GM10847 (cell line): ENCODE measurements around the gene CERK.

ENCODE experiments used
- POLR2A ChIP-seq: IDR thresholded peaks from 2 replicates; pipeline ENCODE4 v1.6.1; 2011; ENCODE audit not compliant: insufficient read length; ENCODE audit errors: extremely low read depth

CERK gene

DNA sequence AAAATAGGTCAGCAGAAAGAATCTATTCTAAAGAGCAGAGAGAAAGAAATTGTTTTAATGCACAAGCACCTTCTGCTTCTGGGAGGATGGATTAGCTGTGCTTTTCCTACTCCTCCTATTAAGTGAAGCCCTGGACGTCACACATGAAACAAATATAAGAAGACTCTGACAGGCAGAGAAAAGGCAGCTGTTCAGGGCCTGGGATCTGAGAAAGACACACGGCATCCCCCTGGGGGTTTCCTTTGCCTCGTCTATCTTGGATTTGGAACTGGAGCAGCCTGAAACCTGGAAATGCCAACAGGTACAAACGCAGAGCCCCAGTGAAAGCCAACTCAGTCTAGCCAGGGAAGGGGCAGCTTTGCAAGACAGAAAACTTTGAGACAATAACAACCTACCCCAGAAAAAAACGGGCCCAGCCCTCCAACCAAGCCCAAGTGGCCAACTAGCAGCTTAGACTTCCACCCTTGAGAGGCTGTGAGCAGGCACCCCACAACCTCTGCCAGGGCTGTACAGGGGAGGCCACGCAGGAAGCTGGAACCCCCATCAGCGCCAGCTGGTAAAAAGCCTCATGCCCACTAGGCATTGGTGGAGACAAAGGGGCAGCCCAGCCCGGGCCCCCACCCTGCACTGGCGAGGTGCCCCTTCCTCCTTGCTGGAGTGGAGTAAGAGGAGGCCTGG is 7.3 kb downstream of the CERK start:
- TF ChIP-seq POLR2A: no peak

- TF ChIP-seq POLR2A: no peak
Measured at GRCh38 chr22:46728470-46728869, 9.6 kb downstream of the CERK start.

DNA sequence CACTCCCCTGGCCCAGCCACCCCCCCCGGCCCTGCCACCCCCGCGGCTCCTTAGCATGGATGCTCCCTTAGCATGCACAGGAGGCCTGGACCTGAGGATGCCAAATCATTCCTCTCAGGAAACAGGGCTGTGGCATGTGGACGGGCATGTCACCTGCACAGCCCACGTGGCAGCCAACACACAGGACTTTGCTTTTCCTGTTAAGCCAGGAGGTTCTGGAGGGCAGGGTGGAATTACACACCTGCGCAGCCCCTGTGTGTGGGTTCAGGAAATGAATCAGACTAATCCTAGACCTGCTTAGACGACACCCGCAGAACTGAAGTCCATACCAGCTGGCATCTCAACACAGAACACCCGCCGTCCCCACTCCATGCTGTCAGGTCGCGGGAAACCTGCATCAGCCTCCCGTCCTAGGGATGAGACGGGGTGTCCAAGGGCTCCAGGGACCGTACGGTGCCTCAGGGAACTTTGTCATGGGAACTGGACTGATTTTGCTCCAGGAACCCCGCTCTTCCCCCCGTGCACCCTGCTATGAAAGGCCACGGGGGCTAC is 10.2 kb downstream of the CERK start:
- TF ChIP-seq POLR2A: no peak

- no peak for TF ChIP-seq POLR2A
Measured at GRCh38 chr22:46726986-46727317, 11.1 kb downstream of the CERK start.

- no peak for TF ChIP-seq POLR2A
Measured at GRCh38 chr22:46726066-46726985, 11.7 kb downstream of the CERK start.

DNA sequence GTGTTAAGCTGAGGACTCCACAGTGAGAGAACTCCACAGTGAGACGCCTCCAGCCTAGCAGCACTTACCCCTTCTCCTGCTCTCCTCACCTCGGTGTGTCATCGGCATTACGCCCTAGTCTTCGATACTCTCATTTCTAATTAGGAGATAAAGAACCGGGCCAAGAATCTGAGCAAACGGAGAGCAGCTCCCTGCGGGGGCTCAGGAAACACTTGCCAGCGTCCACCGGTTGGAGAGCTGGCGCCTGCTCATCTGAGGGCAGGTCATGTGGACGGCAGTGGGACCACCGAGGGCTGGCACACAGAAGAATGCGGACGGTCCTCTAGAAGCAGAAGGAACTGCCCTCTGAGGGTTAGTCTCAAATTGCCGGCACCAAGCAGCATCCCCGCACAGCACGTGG is 13.0 kb downstream of the CERK start:
- TF ChIP-seq POLR2A: no peak

DNA sequence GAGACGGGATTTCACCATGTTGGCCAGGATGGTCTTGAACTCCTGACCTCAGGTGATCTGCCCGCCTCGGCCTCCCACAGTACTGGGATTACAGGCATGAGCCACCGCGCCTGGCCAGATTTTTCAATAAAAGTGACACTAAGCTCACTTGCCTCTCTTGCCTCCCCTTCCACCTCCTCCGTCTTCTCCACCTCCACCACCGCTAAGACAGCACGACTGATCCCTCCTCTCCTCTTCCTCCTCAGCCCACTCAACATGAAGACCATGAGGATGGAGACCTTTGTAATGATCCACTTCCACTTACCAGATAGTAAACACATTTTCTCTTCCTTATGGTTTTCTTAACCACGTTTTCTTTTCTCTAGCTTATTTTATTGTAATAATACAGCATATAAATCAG is 14.2 kb downstream of the CERK start:
- TF ChIP-seq POLR2A: no peak

DNA sequence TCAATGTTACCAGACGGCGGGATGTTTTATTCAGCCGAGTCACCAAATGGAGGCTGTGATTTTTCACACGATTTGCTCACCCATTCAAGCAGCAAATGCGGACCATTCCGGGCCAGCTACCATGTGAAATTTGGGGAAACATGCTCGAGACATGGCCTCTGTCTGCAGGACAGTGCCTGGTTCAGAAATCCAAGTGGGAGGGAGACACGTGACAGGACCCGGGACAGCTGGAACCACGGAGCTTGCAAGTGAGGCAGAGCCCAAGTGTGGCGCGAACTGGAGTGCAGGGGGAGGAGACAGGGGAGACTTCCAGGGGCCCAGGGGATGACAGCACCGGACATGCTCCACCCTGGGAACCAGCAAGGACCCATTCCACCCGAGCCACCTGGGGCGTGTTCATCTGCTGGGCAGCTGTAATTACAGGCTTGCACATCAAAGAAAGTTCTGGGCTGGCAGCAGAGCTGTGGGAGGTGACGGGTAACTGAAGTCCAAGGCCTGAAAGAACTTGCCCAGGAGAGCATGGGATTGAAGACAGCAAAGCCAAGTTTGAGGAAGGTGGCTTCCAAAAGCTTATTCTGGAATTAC is 16.5 kb downstream of the CERK start:
- TF ChIP-seq POLR2A: no peak

DNA sequence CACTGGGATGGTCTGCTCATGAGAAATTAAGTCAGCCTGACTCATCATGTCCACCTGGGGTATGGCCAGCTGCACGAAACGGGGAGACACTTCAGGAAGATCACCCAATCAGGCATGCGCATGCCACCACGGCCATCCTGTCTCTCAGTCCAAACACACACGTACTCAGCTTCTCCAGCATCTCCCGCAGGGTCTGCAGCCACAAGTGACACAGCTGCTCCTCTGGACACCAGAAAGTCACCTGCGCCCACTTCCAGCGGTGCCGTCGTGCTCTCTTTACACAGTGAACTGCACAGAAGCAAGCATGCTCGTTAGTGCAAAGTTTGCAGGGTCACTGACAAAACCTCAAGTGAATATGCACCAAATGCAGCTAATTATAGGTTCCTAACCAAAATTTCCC is 18.1 kb downstream of the CERK start:
- TF ChIP-seq POLR2A: no peak

DNA sequence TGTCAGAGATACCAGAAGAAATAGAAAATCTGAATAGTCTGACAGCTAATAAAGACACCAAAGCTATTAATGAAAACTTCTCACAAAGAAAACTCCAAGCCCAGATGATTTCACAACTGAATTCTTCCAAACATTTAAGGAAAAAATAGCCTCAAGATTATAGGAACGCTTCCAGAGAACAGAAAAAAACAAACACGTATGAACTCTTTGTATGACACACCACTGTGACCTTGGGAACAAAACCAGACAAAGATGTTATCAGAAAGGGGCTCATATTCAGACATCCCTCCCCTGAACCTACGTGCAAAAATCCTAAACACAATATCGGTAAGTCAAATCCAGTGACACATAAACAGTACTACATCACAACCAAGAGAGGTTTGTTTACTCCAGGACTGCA is 23.5 kb downstream of the CERK start:
- no peak for TF ChIP-seq POLR2A

DNA sequence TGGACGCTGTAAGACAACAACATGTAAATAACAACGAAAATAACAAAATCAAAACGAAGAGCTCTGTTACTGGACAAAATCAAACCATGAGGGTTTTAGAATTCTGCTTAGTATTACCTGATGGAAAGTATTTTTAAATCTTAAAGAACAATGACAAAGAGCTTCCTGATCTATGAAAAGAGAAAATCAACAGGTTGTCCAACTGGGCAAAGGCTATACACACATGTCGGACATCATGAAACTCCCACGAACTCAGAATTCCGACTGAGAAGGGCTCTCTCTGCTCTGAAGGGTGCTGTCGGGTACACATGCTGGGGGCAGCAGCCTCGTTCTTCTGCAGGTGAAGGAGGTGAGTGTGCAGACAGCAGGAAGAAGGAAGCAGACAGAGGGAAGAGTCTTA is 25.8 kb downstream of the CERK start:
- TF ChIP-seq POLR2A: no peak

DNA sequence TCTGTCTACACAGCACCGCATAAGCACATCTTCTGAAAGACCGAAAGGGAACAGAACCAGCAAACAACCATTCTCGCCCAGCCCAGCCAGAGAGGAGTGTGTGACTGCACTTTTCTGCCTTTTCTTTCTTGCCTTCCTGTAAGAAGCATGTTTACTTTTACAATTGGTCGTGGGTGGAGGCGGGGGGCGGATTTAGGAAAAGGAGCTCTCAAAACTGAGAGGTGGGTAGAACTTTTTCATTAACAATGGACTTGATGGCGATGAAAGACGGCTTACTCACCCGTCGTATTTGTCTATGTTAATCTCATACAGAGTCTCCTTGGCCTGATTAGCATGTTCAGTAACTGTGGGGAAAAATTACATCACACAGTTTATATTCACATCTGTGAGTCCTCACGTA is 27.2 kb downstream of the CERK start:
- TF ChIP-seq POLR2A: no peak

GRCh38 chr22:46708766-46709330 is 29.2 kb downstream of the CERK start:
- TF ChIP-seq POLR2A: no peak

DNA sequence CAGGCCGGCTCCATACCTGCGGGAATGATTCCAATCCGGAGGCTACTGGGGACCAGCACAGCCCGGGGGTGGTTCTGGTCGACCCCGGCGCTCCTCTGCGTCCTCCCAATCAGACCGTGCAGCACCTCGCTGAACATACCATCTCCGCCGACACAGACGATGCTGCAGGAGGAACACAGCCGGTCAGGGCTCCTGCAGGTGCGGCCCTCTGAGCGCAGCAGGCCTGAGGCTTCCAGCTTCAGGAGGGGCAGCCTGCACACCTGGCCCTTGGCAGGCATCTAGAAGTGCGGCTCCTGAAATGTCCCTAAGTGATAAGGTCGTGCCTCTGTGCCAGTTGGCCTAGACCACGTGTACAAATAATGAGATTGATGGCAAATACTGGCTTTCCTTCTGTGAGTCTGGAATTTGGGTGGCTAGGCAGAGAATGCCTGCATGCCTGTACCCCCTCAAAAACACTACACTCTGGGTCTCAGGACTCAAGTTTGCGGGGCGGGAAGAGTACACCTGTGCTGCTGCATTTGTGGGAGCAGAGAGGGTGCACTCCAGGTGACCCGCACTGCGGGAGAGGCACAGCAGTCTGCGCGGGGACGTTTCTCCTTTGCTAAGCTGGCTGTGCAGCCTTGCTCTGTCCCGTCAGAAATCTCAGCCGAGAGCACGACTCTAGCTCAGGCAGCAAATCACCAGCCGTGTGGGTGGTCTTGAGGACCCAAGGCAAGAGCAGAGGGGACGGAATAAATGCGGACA is 30.1 kb downstream of the CERK start:
- no peak for TF ChIP-seq POLR2A

DNA sequence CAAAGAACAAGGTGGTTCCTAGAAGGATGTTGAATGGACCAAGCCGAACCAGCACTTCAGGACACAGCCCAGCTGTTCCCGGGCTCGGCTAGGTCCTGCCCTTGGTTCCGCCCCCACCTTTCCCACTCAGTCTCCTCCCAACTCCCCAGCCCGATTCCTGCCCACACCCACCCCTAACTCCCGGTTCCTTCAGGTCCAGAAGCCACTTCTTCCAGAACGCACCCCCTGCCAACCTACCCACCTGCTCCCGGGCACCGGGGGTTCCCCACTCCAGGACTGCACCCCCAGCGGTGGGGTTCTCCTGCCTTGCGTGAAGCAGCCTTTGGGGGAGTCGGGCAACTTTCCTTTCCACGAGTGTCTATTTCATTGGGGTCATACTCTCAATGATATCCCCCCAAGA is 30.7 kb downstream of the CERK start:
- TF ChIP-seq POLR2A: no peak
